NCI-H146 treated with DMSO at 0.1 percent for 48 hours (cell line): ENCODE data around the gene CCDC178.
A peak's percentile ranks its signal among the peaks of the same experiment; 100 is the strongest.

ENCODE experiments used
- DNase-seq: peaks from one replicate; lab custom pipeline; 2025; ENCODE audit not compliant: unreplicated experiment; lab: John Stamatoyannopoulos, UW

CCDC178 gene

DNA sequence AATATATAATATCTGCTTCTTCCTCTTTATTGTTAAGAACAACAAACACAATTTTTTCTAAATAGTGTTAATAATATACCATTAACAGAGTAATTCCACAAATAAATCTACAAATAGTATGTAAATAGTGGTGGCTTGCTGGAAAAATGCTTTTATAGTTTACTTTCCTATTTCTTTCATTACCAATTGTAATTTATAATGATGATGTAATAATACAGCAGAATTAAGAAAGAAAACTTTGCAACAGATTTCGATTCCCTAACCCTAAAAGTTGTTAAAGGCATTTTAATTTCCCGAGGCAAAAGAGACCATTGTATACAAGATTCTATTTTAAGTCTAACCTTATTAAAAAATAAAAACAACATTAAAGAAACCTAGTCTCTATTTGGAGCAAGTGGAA, 307.9 kb downstream of the CCDC178 start:
- DNase-seq: no peak

DNA sequence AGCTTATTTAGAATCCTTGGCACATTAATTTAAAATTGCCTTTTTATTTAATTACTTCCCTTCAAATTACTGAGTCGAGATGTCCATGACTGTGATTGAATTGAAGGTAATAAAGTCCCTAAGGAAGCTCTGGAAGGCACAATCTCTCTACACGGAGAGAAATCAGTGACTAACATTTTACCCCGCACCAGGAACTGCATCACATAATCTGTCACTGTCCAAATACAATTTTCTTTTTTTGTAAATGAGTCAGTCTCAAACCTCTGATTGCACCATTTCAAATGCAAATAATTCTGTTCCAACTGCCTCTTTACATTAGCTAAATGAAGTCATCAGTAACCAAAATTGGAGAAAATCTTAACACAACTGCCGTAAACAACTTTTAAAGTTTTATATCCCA, 311.9 kb downstream of the CCDC178 start:
- no peak for DNase-seq

DNA sequence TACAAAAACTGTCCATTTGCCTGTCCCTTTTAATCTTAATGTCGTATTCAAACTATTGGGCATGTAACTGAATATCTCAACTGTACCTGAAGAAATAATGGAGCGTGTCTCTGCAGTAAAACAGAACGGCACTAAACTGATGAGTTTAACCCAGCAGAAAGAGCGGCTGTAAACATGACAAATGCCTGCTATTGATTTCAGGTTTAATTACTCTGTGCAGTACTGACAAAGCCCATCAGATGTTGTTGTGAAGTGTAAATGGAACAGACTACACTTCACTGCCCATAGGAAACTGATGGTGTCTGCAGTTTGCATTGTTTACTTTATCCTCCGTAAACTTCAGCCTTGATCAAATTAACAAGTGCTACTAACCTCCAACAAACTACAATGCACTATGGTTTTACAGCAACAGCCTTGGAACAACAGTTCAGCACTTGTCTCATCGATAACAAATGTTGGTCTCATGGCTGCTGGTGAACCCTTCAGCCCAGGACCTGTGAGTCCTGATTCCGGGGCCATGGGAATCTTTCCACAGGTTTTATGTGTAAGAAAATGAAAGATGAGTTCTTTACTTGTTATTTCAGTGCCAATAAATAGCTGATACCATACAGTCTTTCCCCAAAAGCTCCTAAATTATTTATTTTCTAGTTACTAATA, 316.5 kb downstream of the CCDC178 start:
- DNase-seq: peak; percentile 82

DNA sequence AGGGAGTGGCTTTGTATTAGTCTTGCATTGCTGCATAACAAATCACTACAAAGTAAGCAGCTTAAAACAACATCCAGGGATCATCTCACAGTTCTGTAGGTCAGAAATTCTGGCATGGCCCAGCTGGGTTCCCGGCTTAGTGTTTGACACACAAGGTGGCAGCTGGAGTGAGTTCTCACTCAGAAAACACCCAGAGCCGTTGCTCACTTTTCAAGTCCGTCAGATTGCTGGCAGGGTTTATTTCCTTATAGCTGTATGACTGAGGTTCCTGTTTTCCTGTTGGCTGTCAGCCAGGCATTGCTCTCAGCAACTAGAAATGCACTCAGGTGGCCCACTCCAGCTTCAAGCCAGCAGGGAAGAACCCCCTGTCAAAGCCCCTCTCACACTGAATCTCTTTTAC, 324.1 kb downstream of the CCDC178 start:
- DNase-seq: no peak

- no peak for DNase-seq
These were observed 324.6 kb downstream of the CCDC178 start for GRCh38 chr18:33115917-33116316.

DNA sequence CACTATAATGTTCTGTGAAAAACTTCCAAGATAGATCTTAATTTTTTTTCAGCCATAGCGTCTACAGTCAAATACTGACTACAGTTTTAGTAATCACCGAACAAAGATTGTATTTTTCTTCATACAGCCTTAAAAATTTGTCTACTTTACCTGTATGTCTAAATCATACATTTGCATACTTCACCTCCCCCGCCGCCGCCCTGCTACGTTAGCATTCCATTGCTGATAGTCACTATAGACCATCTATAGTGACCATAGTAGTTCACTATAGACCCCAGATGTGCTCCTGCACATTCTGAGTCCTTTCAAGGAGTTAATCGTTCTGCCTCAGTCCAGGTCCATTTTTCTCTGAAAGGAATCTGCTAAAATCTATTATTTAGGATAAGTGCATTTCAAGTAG, 325.0 kb downstream of the CCDC178 start:
- no peak for DNase-seq

- peak; percentile 15 for DNase-seq
These were observed 325.8 kb downstream of the CCDC178 start for GRCh38 chr18:33114749-33115148.

GRCh38 chr18:33113416-33113815, 327.1 kb downstream of the CCDC178 start:
- DNase-seq: no peak

DNA sequence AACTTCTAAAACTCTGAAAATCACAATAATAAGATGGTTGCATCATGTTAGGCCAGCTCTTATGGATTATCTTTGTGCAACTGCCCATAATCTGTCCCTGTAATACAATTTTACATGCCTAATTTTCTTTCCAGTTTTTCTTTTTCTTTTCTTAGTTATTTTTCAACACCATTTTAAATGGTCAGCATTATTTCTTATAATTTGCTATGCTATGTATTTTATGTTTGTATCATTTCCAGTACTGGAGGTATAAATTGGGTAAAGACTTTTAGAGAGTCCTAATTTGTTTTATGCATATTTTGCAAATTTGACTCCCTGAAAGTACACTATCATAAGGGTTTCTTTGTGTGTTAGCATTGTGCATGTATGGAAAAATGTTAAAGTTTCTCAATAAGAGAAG, 333.0 kb downstream of the CCDC178 start:
- DNase-seq: no peak

DNA sequence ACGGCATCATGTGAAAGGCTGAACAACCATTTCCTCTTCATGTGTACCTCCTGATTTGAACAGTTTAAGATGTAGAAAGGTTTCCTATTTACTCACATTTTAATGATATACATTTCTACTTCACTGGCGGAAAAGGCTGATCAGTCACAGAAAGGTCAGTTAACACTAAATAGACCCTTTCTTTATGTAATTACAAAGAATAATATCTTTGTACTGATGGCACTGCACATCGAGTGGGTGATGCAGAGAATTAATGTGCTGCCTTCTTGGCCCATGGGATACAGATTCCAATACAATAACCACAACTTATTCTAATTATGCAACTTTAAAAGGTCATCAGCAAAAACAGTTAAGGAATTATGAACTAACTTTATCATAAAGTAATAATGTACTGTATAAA, 339.2 kb downstream of the CCDC178 start:
- no peak for DNase-seq

GRCh38 chr18:33099626-33100025, 340.9 kb downstream of the CCDC178 start:
- DNase-seq: no peak

- no peak for DNase-seq
These were observed 343.4 kb downstream of the CCDC178 start for GRCh38 chr18:33097126-33097525.

GRCh38 chr18:33090461-33090860, 350.1 kb downstream of the CCDC178 start:
- no peak for DNase-seq

DNA sequence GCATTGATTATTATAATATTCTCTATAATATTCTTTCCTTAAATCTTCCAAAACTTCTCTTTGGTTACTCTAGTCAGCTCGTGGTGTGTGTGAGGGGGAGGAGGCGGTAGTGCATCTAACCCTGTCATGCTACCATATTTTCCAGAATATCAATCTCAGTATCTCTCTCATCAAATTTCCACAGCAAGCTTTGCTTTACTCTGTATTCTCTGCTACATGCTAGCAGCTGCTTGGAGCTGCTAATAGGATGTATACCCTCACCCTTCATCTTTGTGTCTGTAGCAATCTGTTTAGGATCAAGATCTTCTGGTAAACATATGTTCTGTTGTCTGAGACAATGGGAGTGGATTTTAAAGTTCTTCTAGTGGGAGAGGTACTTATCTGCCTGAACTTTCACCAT, 363.9 kb downstream of the CCDC178 start:
- DNase-seq: no peak

GRCh38 chr18:33074125-33074524, 366.4 kb downstream of the CCDC178 start:
- no peak for DNase-seq

DNA sequence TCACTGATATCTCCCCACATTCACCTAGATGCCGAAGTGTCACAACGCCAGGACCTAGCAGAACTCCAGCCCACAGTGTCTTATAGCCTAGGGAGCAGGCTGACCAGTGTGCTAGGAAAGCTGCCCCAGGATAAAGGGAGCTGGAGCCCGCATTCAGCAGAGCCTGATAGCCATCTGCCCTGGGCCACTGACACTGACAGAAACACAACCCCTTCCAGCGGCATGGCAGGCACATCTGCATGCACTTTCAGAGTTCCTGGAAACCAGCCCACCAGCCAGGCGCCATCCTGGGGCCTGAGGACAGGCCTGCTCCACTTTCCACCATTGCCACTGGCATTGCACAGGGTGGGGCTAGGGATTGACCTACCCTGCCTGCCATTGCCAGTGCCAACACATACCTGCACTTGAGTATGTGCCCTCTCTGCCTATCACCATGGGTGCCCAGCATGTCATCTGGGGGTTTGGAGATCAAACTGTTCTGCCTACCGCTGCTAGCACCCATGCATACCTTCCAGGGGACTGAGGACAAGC, 377.6 kb downstream of the CCDC178 start:
- no peak for DNase-seq

DNA sequence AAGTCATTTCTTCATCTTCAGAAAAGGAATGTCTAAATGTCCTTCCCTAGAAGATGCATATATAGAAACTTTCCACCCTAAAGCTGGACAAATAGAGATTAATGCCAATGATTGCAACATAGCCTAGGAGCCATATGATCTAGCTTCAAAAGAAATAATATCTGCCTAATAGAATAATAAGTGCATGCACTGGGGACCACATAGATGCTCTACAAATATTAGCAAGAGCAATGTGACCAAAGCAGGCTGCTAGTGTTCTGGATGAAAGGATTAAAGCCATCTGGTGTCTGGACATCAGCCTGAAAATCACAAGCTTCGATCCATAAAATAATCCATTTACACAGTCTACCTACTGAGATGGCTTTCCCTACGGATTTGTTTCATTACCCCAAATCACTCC, 387.6 kb downstream of the CCDC178 start:
- DNase-seq: no peak

DNA sequence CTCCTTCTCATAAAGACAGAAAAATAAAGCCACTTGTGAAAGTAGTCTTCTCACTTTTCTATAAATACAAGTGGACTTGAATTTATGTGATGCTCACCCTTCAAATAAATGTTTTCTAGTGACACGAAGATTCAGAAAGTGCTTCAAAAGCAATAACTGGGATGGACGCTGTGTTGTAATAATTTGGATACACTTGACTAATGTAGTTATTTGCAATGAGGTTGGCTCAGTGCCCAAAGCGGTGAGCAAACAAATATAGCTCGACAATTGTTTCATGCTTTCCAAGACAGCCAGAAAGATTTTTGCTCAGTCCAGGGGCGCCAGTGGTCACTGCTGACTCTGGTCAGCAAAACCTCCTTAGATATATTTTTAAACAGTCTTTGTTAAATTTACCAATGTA, 389.1 kb downstream of the CCDC178 start:
- DNase-seq: peak; percentile 72

GRCh38 chr18:33040213-33040612, 400.3 kb downstream of the CCDC178 start:
- DNase-seq: no peak

DNA sequence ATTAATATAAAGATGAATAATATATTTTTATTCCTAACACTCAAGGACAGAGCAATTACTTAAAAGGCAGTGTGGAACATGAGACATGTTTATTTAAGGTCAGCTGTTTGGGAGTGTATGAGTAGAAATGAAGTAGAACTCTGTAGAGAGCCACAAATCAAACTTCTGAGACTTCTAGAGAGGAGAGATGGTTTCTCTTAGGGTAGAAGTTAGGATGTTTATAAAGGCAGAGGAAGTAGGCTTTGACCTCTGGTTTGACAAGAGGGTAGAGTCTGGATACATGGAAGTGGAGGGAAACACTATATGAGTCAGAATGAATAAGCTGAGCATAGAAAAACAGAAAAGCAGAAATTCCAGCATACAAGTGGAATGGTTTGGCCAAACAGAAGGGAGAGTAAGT, 405.6 kb downstream of the CCDC178 start:
- DNase-seq: no peak

DNA sequence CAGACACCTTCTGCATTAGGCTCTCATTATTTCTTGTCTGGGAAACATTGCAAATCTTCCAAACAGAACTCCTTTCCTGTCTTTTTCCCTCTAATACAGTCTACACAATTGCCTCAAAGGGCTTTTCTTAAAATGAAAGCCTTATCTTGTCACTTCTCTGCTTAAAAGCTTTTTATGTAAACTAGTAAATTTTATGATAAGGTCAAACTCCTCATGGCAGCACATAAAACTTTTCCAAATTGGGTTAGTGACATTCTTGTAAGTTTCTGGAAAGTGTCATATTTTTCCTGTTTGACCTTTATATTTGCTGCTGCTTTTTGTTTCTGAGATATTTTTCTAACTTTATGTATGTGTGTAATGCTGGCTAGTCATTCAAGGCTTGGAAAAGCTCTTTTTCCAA, 406.3 kb downstream of the CCDC178 start:
- no peak for DNase-seq

GRCh38 chr18:33022370-33022769, 418.2 kb downstream of the CCDC178 start:
- DNase-seq: no peak

GRCh38 chr18:33020877-33021276, 419.6 kb downstream of the CCDC178 start:
- DNase-seq: no peak
